Measurements from ENCODE around the gene PHF3. TPM values are rescaled to one million over a fixed set of nuclear protein-coding genes. Genes with fewer than 3 reads are reported as not detected.

The PHF3 gene
- total RNA-seq, 4 donors from 2014 or later: 60.0 to 98.1 (median 79.8) TPM

GRCh38 chr6:63690221-63690620, 54.6 kb downstream of the PHF3 start:
- Histone ChIP-seq H3K4me1 (no peaks in the 10 kb centered on the region), H3K36me3 (peaks cover 0 to 15% of the 10 kb centered on the region in 2 donors), H3K4me3 (no peak overlapping the region), H3K9me3 (no peaks in the 10 kb centered on the region), H3K27ac (no peak overlapping the region), H3K27me3 (no peaks in the 10 kb centered on the region)
- no peak for ATAC-seq
- TF ChIP-seq CTCF (IDR thresholded peaks at IDR 0.05) (no peak), EP300 (IDR thresholded peaks at IDR 0.05) (no peak), POLR2AphosphoS5 (IDR thresholded peaks at IDR 0.05) (no peak), POLR2A (IDR thresholded peaks at IDR 0.05) (no peak)

- Histone ChIP-seq H3K27me3 (no peaks in the 10 kb centered on the region), H3K27ac (no peak overlapping the region), H3K4me3 (no peak overlapping the region), H3K36me3 (peaks cover 0 to 93% of the 10 kb centered on the region in 2 donors), H3K4me1 (peaks cover 0 to 7% (median 0%) of the 10 kb centered on the region in 3 donors), H3K9me3 (no peaks in the 10 kb centered on the region)
- 87 to 100% methylated on average over 2 of the region's 2 CpGs for WGBS, 2 donors (ENCODE audit: low coverage in 1 of 2)
- ATAC-seq: no peak
- TF ChIP-seq EP300 (IDR thresholded peaks at IDR 0.05) (no peak), POLR2AphosphoS5 (IDR thresholded peaks at IDR 0.05) (no peak), POLR2A (IDR thresholded peaks at IDR 0.05) (no peak), CTCF (IDR thresholded peaks at IDR 0.05) (no peak)
Observed at GRCh38 chr6:63705707-63706106, 70.1 kb downstream of the PHF3 start.

- ATAC-seq: no peak
- Histone ChIP-seq H3K4me3 (no peak overlapping the region), H3K9me3 (no peaks in the 10 kb centered on the region), H3K27ac (no peak overlapping the region), H3K36me3 (peaks cover 0 to 93% of the 10 kb centered on the region in 2 donors), H3K4me1 (peaks cover 0 to 7% (median 0%) of the 10 kb centered on the region in 3 donors), H3K27me3 (no peaks in the 10 kb centered on the region)
- TF ChIP-seq POLR2AphosphoS5 (IDR thresholded peaks at IDR 0.05): no peak
- TF ChIP-seq POLR2A (IDR thresholded peaks at IDR 0.05): no peak
- TF ChIP-seq CTCF (IDR thresholded peaks at IDR 0.05): no peak
- no peak for TF ChIP-seq EP300 (IDR thresholded peaks at IDR 0.05)
- 63 to 67% methylated on average over 2 of the region's 2 CpGs for WGBS, 2 donors (ENCODE audit: low coverage in 1 of 2)
Observed at GRCh38 chr6:63706630-63707029, 71.0 kb downstream of the PHF3 start.

- Histone ChIP-seq H3K27ac (no peak overlapping the region), H3K4me1 (peaks cover 0 to 7% (median 0%) of the 10 kb centered on the region in 3 donors), H3K27me3 (no peaks in the 10 kb centered on the region), H3K4me3 (no peak overlapping the region), H3K9me3 (no peaks in the 10 kb centered on the region), H3K36me3 (peaks cover 0 to 93% of the 10 kb centered on the region in 2 donors)
- TF ChIP-seq POLR2AphosphoS5 (IDR thresholded peaks at IDR 0.05): no peak
- no peak for TF ChIP-seq CTCF (IDR thresholded peaks at IDR 0.05)
- no peak for TF ChIP-seq EP300 (IDR thresholded peaks at IDR 0.05)
- TF ChIP-seq POLR2A (IDR thresholded peaks at IDR 0.05): no peak
- ATAC-seq: no peak
- 94 to 100% methylated on average over 1 of the region's 1 CpG for WGBS, 2 donors (ENCODE audit: low coverage in 1 of 2)
Observed at GRCh38 chr6:63708631-63709030, 73.0 kb downstream of the PHF3 start.

- H3K27me3 ChIP-seq: no peaks in the 10 kb centered on the region
- no peak for ATAC-seq
- H3K36me3 ChIP-seq: peaks cover 0 to 89% of the 10 kb centered on the region in 2 donors
- TF ChIP-seq POLR2A (IDR thresholded peaks at IDR 0.05) (no peak), POLR2AphosphoS5 (IDR thresholded peaks at IDR 0.05) (no peak), CTCF (IDR thresholded peaks at IDR 0.05) (no peak), EP300 (IDR thresholded peaks at IDR 0.05) (no peak)
- peaks cover 0 to 7% (median 0%) of the 10 kb centered on the region in 3 donors for H3K4me1 ChIP-seq
- H3K27ac ChIP-seq: no peak overlapping the region
- H3K4me3 ChIP-seq: no peak overlapping the region
- no peaks in the 10 kb centered on the region for H3K9me3 ChIP-seq
Observed at GRCh38 chr6:63709148-63709547, 73.5 kb downstream of the PHF3 start.

Measured in gastroesophageal sphincter (tissue), 4 donors.